HepG2 (cell line): Measurements from ENCODE around the gene HMBS. TPM values are rescaled to one million over a fixed set of nuclear protein-coding genes. Genes with fewer than 3 reads are reported as not detected.

Source experiments
- AHDC1 ChIP-seq: sonication (generic); formaldehyde crosslinking; IDR thresholded peaks from 2 replicates; pipeline ENCODE4 v1.5.1; 2020; ENCODE audit warnings: mild to moderate bottlenecking, missing genetic modification reagents, borderline replicate concordance
- ARID3A ChIP-seq: IDR thresholded peaks from 2 replicates; pipeline ENCODE4 v1.6.1; 2012; ENCODE audit warnings: low read depth, low read length, improper control_type of control experiment
- FIP1L1 ChIP-seq: fragments of 200-400 bp; formaldehyde crosslinking; IDR thresholded peaks from 2 replicates; pipeline ENCODE4 v1.6.1; 2018; ENCODE audit warnings: low read depth, mild to moderate bottlenecking, low read length, moderate library complexity, borderline replicate concordance; ENCODE audit not compliant: insufficient read depth
- GLMP ChIP-seq: sonication (generic); formaldehyde crosslinking; IDR thresholded peaks from 2 replicates; pipeline ENCODE4 v1.9.0; 2021; ENCODE audit warnings: missing genetic modification reagents, mild to moderate bottlenecking, borderline replicate concordance
- NCOA1 ChIP-seq: sonication (generic); formaldehyde crosslinking; IDR thresholded peaks from 2 replicates; pipeline ENCODE4 v1.9.0; 2021; ENCODE audit warnings: missing genetic modification reagents
- NR2F2 ChIP-seq: IDR thresholded peaks from 2 replicates; pipeline ENCODE4 v1.6.1; 2012; ENCODE audit warnings: low read depth, inconsistent platforms, borderline replicate concordance
- RBAK ChIP-seq: sonication (generic); formaldehyde crosslinking; IDR thresholded peaks from 2 replicates; pipeline ENCODE4 v1.5.1; 2020; ENCODE audit warnings: mild to moderate bottlenecking, missing genetic modification reagents
- ZNF205 ChIP-seq: IDR thresholded peaks from 2 replicates; pipeline ENCODE4 v1.6.1; 2018; ENCODE audit warnings: missing biosample characterization, missing genetic modification reagents
- ZNF318 ChIP-seq: sonication (generic); formaldehyde crosslinking; IDR thresholded peaks from 2 replicates; pipeline ENCODE4 v1.4.0; 2020; ENCODE audit warnings: mild to moderate bottlenecking, missing genetic modification reagents
- ZNF782 ChIP-seq: sonication (generic); formaldehyde crosslinking; IDR thresholded peaks from 2 replicates; pipeline ENCODE4 v1.4.0; 2020; ENCODE audit warnings: missing genetic modification reagents, mild to moderate bottlenecking, borderline replicate concordance
- polyA plus RNA-seq, 8 experiments: library from polyadenylated mRNA; depleted of rRNA in 3 of 8; stranded (reverse) in 7 of 8; unstranded in 1 of 8; fragments of >200 nt; fragmentation: Illumina TruSeq in 4 of 8; extraction: Trizol in 4 of 8; gene quantifications; 2 replicates each; pipeline versions ENCODE4 v1.2.1 to v1.2.3, GENCODE V29; 2011 to 2016; ENCODE audit warnings: low read depth in 4 of 8, missing spikeins in 1 of 8, mixed read lengths in 1 of 8; ENCODE audit not compliant: insufficient read depth in 1 of 8
- total RNA-seq, 5 experiments: library from RNA; depleted of rRNA; stranded (reverse); fragments of >200 nt; fragmentation: Illumina TruSeq; extraction: Trizol; gene quantifications; 2 replicates each; pipeline ENCODE4 v1.2.3, GENCODE V29; 2016; ENCODE audit warnings: low read depth in 1 of 5

The HMBS gene
- total and polyA plus RNA-seq, 2 of the 13 experiments (the other 11 are each of a cell fraction or from before 2014, with no cell fraction given): 9.4 to 46.9 TPM

- TF ChIP-seq GLMP (no peak), ZNF318 (CRISPR knock-in tag) (peak; percentile 92), FIP1L1 (no peak), NR2F2 (peak; percentile 33; the same call in 1 of the 2 replicates), NCOA1 (CRISPR knock-in tag) (no peak), AHDC1 (CRISPR knock-in tag) (no peak), ARID3A (no peak), ZNF205 (0 out of 2 replicates have a peak, but pooled peaks have one; percentile 32), RBAK (0 out of 2 replicates have a peak, but pooled peaks have one; percentile 16), ZNF782 (CRISPR knock-in tag) (peak; percentile 87; the same call in 1 of the 2 replicates)
Measured at GRCh38 chr11:119084663-119085436, at the start of gene HMBS (continued).
